ENCODE results near the gene TTLL10.
"Not testable (repeated sequence)": the region's sequence is repeated elsewhere in the genome, so short reads cannot be mapped to it uniquely, and the experiment has no call there.

TTLL10 gene

GRCh38 chr1:1168451-1169411 is 4.9 kb upstream of the TTLL10 start:
- Histone ChIP-seq H3K27ac (ENCODE audit: low read length) (no peak overlapping the region), H3K9me3 (ENCODE audit: insufficient read depth, low read depth, low read length) (no peaks in the 10 kb centered on the region), H3K9ac (ENCODE audit: low read depth, low read length) (no peak overlapping the region), H3K4me3 (ENCODE audit: low read length) (no peak overlapping the region), H3K4me1 (ENCODE audit: insufficient read depth, low read length) (no peaks in the 10 kb centered on the region; the same call in 1 of the 2 replicates), H3K36me3 (ENCODE audit: insufficient read depth, low read depth, low read length) (no peaks in the 10 kb centered on the region), H3K27me3 (ENCODE audit: insufficient read depth, low read length) (no peaks in the 10 kb centered on the region; the same call in 1 of the 2 replicates)

DNA sequence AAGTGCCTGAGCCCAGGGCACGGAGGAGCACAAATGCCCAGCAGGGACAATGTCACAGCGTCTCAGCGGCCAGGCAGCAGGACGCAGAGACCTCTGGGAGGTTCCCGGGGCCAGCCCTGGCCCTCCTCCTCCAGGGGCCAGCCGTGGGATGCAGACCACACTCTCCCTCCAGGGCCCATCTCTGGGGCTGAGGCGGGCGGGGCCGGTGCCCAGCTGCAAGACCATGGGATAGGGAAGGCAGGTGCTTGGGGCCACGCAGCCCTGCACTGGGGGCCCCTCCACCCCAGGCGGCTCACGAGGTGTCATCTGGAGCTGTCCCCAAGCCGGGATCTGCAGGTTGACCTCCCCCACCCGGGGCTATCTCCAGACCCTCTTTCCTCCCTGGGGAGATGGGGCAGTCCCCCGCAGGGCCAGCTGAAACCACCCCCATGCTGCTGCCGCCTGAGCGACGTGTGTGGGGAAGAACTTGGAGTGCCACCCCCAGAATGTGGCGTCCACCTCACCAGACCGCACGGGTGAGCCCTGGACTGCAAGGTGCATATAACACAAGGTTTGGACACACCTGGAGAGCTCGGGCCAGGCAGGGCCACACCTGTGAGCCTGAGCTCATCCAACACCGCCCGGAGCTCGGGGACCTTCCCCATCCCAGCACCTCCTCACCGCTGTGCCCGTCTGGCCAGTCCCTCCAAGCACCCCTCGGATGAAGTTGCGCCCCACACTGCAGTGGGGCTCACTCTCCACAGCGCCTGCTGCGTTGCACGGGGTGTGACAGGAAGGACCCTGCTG is 4.1 kb upstream of the TTLL10 start:
- no peaks in the 10 kb centered on the region for H3K27me3 ChIP-seq (ENCODE audit: insufficient read depth, low read length)
- H3K36me3 ChIP-seq (ENCODE audit: insufficient read depth, low read depth, low read length), result no peaks in the 10 kb centered on the region
- H3K9me3 ChIP-seq (ENCODE audit: insufficient read depth, low read depth, low read length), result no peaks in the 10 kb centered on the region
- no peak overlapping the region for H3K27ac ChIP-seq (ENCODE audit: low read length)
- H3K9ac ChIP-seq (ENCODE audit: low read depth, low read length), result no peak overlapping the region
- H3K4me1 ChIP-seq (ENCODE audit: insufficient read depth, low read length), result no peaks in the 10 kb centered on the region; the same call in 1 of the 2 replicates
- no peak overlapping the region for H3K4me3 ChIP-seq (ENCODE audit: low read length)

GRCh38 chr1:1170215-1171091 is 3.2 kb upstream of the TTLL10 start:
- Histone ChIP-seq H3K27me3 (ENCODE audit: insufficient read depth, low read length) (peaks cover 3% of the 10 kb centered on the region), H3K9ac (ENCODE audit: low read depth, low read length) (no peak overlapping the region), H3K36me3 (ENCODE audit: insufficient read depth, low read depth, low read length) (no peaks in the 10 kb centered on the region)

GRCh38 chr1:1171161-1171545 is 2.5 kb upstream of the TTLL10 start:
- Histone ChIP-seq H3K4me1 (ENCODE audit: insufficient read depth, low read length) (no peaks in the 10 kb centered on the region; the same call in 1 of the 2 replicates), H3K36me3 (ENCODE audit: insufficient read depth, low read depth, low read length) (no peaks in the 10 kb centered on the region), H3K27me3 (ENCODE audit: insufficient read depth, low read length) (peaks cover 9% of the 10 kb centered on the region), H3K9ac (ENCODE audit: low read depth, low read length) (no peak overlapping the region), H3K27ac (ENCODE audit: low read length) (no peak overlapping the region), H3K4me3 (ENCODE audit: low read length) (no peak overlapping the region), H3K9me3 (ENCODE audit: insufficient read depth, low read depth, low read length) (no peaks in the 10 kb centered on the region)

More at GRCh38 chr1:1170215-1171091, 3.2 kb upstream of the TTLL10 start:
- no peak overlapping the region for H3K27ac ChIP-seq (ENCODE audit: low read length)
- no peaks in the 10 kb centered on the region; the same call in 1 of the 2 replicates for H3K4me1 ChIP-seq (ENCODE audit: insufficient read depth, low read length)
- no peak overlapping the region for H3K4me3 ChIP-seq (ENCODE audit: low read length)
- no peaks in the 10 kb centered on the region for H3K9me3 ChIP-seq (ENCODE audit: insufficient read depth, low read depth, low read length)

DNA sequence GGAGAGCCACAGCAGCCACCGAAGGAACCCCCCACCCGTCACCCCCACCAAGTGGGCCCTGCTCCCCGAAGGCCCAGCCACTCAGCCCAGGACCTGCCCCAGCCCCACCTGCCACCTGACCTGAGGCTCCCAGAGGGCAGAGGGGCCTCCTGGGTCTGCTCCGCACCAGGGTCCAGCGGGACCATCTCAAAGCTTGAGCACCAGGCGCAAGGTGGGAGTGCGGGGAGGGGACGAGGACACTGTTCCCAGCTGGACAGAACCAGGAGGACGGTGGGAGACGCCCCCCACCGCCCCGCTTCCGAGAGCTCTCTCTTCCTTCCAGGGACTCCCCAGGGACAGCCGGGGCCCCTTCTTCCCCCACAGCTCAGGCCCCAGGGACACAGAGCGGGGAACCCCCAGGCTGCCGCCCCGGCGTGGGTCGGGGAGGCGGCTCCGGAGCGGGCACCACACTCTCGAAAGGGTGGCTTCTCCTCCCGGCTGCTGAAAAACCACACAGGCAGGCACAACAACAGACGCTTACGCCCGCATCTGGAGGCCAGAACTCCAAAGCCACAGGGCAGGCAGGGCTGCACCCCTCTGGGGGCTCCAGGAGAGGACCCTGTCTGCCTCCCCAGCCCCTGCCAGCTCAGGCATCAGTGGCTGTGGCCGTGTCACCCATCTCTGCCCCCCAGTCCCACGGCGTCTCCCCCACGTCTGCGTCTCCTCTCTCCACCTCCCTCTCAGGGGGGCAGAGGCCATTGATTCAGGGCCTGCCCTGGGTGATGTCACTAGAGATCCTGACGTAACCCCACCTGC is 1.9 kb upstream of the TTLL10 start:
- Histone ChIP-seq H3K9ac (ENCODE audit: low read depth, low read length) (no peak overlapping the region), H3K36me3 (ENCODE audit: insufficient read depth, low read depth, low read length) (no peaks in the 10 kb centered on the region), H3K4me3 (ENCODE audit: low read length) (no peak overlapping the region), H3K9me3 (ENCODE audit: insufficient read depth, low read depth, low read length) (no peaks in the 10 kb centered on the region), H3K27me3 (ENCODE audit: insufficient read depth, low read length) (peaks cover 15% of the 10 kb centered on the region), H3K4me1 (ENCODE audit: insufficient read depth, low read length) (peaks cover 5% of the 10 kb centered on the region), H3K27ac (ENCODE audit: low read length) (no peak overlapping the region)

DNA sequence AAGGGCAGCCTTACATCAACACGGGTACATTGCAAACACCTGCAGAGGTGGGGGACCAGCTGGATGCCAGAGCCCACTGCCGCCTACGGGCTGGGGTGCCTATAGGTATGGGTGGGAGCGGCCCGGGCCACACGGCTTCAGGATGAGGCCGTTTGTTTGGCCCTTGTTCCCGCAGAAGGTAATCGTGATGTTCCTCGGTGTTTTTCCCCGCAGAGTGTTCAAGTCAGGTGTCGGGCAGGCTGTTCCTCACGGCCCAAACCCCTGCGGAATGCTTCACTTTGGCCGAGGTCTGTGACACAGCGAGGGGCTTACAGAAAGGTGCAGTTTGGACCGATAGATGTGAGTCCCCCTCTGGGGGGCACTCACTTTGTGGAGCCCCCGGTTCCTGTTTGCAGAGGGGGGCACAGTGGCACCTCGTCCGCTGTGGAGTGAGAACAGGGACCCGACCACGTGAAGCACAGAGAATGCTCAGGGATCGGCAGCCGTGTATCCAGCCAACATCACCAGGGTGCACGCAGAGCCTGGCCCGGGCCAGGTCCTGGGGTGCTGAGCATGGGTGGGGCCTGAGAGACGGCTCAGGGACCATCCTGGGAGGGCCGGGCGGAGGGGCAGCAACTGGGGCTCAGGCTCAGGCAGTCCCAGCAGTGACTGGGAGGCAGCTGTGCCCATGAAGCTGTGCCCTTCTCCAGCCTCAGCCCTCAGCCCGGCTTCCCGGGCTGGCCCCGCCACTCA is 453 bp upstream of the TTLL10 start:
- Histone ChIP-seq H3K36me3 (ENCODE audit: insufficient read depth, low read depth, low read length) (no peaks in the 10 kb centered on the region), H3K27ac (ENCODE audit: low read length) (no peak overlapping the region), H3K27me3 (ENCODE audit: insufficient read depth, low read length) (peaks cover 17% of the 10 kb centered on the region), H3K4me1 (ENCODE audit: insufficient read depth, low read length) (peaks cover 10% of the 10 kb centered on the region), H3K9me3 (ENCODE audit: insufficient read depth, low read depth, low read length) (no peaks in the 10 kb centered on the region), H3K4me3 (ENCODE audit: low read length) (peak overlapping the region; percentile 46; the same call in 1 of the 2 replicates), H3K9ac (ENCODE audit: low read depth, low read length) (no peak overlapping the region)

GRCh38 chr1:1175221-1176062 is 1.8 kb downstream of the TTLL10 start:
- Histone ChIP-seq H3K9me3 (ENCODE audit: insufficient read depth, low read depth, low read length) (no peaks in the 10 kb centered on the region), H3K27ac (ENCODE audit: low read length) (no peak overlapping the region), H3K4me1 (ENCODE audit: insufficient read depth, low read length) (peaks cover 10% of the 10 kb centered on the region)

DNA sequence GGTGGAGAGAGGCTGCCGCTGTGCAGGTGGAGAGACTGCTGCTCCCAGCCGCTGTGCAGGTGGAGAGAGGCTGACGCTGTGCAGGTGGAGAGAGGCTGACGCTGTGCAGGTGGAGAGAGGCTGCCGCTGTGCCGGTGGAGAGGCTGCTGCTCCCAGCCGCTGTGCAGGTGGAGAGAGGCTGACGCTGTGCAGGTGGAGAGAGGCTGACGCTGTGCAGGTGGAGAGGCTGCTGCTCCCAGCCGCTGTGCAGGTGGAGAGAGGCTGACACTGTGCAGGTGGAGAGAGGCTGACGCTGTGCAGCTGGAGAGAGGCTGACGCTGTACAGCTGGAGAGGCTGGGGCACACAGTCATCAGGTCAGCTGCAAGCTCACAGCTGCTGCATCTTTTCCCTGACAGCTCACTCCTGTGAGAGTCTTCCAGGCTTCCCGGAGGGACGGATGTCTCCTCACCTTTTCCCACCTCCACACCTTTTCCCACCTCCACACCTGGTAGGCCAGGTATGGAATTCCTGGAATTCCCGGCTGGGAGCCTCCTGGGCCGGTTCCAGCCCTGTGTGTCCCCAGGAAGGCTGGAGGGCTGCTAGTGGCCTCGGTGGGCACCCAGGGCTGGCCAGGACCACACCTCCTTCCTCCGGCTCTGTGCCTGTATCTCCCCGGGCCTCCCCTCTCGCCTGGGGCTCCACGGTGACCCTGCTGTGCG is 2.5 kb downstream of the TTLL10 start:
- H3K27ac ChIP-seq (ENCODE audit: low read length), result not testable (repeated sequence)
- peaks cover 17% of the 10 kb centered on the region for H3K27me3 ChIP-seq (ENCODE audit: insufficient read depth, low read length)

More at GRCh38 chr1:1175221-1176062, 1.8 kb downstream of the TTLL10 start:
- no peak overlapping the region for H3K9ac ChIP-seq (ENCODE audit: low read depth, low read length)
- peaks cover 17% of the 10 kb centered on the region for H3K27me3 ChIP-seq (ENCODE audit: insufficient read depth, low read length)
- H3K36me3 ChIP-seq (ENCODE audit: insufficient read depth, low read depth, low read length), result no peaks in the 10 kb centered on the region
- H3K4me3 ChIP-seq (ENCODE audit: low read length), result no peak overlapping the region

DNA sequence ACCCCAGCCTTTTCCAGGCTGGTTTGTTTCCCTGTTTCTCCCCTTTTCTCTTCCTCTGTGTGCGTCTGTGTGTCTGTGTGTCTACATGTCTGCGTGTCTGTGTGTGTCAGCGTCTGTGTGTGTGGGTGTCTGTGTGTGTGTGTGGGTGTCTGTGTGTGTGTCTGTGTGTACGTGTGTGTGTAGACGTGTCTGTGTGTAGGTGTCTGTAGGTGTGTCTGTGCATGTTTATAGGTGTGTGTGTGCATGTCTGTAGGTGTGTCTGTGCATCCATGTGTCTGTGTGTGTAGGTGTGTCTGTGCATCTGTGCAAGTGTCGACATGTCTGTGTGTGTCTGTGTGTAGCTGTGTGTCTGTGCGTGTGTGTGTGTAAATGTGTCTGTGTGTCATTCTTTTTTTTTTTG is 3.3 kb downstream of the TTLL10 start:
- no peaks in the 10 kb centered on the region for H3K36me3 ChIP-seq (ENCODE audit: insufficient read depth, low read depth, low read length)
- peaks cover 10% of the 10 kb centered on the region for H3K4me1 ChIP-seq (ENCODE audit: insufficient read depth, low read length)
- no peak overlapping the region for H3K27ac ChIP-seq (ENCODE audit: low read length)
- H3K9ac ChIP-seq (ENCODE audit: low read depth, low read length), result no peak overlapping the region
- H3K27me3 ChIP-seq (ENCODE audit: insufficient read depth, low read length), result peaks cover 17% of the 10 kb centered on the region
- H3K9me3 ChIP-seq (ENCODE audit: insufficient read depth, low read depth, low read length), result no peaks in the 10 kb centered on the region
- no peak overlapping the region for H3K4me3 ChIP-seq (ENCODE audit: low read length)

More for the DNA sequence above, 2.5 kb downstream of the TTLL10 start:
- not testable (repeated sequence) for H3K4me1 ChIP-seq (ENCODE audit: insufficient read depth, low read length); H3K4me3 ChIP-seq (ENCODE audit: low read length); H3K9ac ChIP-seq (ENCODE audit: low read depth, low read length); H3K9me3 ChIP-seq (ENCODE audit: insufficient read depth, low read depth, low read length); H3K36me3 ChIP-seq (ENCODE audit: insufficient read depth, low read depth, low read length)

All from iPS-20b (cell line).